NCI-H1694 (cell line): ENCODE results near the gene DNAJC5G.
"Not testable (repeated sequence)": the region's sequence is repeated elsewhere in the genome, so short reads cannot be mapped to it uniquely, and the experiment has no call there.

Experiments used
- DNase-seq: peaks from one replicate; lab custom pipeline; 2025; lab: John Stamatoyannopoulos, UW

Gene DNAJC5G

DNA sequence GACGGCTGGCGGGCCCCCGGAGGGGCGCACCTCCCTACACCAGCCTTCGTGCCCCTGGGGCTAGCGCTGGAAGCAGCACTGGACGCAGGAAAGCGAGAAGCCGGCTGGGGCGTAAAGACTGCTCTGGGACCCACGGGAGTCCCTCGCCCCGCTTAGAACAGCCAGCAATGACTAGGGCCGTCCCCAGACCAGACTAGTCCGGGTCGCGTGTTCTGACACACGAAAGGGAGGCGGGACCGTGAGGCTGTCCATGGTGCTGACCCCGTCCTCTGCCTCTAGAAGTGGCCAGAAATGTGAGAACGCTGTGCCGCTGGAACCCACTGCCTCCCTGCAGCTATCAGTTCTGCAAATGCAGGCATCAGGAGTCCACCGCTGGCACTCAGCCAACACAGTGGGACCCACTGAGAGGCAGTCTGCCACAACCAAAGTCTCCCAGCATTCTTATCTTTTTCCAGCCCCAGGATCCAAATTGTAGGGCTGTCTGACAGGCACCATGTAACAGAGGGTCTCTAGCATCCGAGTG, 33.2 kb downstream of the DNAJC5G start, which contains the start of gene UCN:
TSS of gene UCN (minus strand) at position 87 of the 523 bp plus-strand sequence. CDS start 550 bp downstream, outside the sequence.
- DNase-seq: no peak

DNA sequence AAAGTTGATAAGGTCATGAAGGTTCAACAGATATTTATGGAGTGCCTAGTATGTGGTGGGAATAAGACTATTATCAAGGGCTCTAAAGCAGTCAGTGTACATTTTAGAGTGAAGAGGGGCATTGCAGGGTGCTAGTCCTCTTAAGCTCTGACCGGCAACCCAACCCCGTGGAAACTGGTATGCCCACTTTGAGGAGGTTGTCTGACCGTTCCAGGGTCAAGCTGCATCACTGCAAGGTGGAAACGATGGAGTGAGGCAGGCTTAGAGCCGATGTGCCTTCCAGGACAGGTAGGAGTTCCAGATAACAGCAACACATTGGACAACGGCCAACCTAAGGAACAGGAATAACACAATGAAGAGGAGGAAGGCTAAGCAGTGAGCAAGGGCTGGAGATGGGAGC, 34.4 kb downstream of the DNAJC5G start:
- no peak for DNase-seq

DNA sequence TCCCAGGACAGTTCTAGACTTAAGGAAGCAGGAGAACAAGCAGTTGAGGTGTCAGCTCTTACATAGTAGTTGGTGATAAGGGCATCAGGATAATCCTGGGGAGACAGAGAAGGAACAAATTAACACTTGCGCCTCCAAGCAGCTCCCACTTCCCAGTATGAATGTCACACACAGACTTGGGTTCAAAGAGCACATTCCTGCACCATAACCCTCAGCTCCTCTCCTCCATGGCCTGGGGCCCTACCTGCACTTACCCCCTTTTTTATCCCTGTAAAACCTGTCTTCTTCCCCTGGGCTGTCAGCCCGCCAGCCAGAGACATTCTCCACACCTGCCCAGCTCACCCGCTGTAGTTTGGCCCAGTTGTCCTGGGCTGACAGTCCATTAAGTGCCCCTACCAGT, 36.9 kb downstream of the DNAJC5G start:
- DNase-seq: no peak

DNA sequence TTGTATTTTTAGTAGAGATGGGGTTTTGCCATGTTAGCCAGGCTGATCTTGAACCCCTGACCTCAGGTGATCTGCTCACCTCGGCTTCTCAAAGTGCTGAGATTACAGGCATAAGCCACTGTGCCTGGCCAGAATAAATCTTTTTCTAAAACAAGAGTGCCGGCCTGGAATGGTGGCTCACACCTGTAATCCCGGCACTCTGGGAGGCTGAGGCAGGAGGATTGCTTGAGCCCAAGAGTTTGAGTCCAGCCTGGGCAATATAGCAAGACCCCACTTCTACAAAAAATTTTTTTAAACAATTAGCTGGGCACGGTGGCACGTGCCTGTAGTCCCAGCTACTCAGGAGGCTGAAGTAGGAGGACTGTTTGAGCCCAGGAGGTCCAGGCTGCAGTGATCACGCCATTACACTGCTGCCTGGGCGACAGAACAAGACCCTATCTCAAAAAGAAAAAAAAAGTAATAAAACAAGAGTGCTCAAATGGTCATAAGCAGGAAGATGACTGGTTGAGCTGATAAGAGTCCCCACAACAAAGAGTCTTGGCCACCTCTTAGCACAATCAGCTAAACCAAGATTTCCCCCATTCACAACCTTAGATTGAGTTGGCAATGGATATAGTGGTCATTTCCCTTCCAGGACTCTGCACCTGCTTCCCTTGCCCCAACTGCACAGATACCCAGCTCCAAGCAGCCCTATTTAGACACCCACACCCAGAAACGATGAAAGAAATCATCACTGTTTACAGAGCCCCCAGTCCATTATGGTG, 38.8 kb downstream of the DNAJC5G start:
- DNase-seq: no peak

DNA sequence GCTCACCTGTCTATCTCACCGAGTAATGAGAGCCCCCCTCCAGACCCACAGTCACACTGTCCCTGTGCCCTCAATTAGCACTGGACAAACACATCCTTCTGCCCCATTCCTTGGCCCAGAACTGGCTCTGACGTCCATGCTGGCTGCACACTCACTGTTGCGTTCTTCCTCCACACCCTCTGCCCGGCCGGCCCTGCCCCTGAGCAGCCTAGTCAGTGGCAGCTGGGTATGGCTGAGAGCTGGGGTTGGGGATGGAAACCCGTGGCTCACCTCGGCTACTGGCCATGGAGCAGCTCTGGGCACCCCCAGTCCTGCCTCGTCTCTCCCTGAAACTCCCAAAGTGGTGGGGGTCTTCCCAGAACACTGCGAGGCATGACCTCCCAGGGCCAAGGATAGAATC, 39.5 kb downstream of the DNAJC5G start:
- no peak for DNase-seq

DNA sequence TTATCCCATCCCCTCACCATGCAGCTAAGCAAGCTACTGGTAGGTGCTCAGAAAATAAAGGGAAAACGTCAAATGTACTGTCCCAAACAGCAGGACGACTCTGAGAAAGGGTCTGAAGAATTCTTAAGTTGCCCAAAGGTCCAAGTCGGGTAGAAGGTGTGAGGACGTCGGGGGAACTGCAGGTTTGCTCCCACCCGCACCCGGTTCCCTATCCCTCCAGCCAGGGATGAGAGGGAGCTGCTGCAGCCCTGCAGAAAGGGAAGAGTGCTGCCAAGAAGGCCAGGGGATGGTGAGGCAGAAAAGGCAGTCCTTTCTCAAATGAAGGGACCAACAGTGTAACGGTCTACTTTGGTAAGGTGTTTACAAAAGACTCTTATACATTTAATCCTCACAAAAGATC, 39.9 kb downstream of the DNAJC5G start:
- DNase-seq: no peak

DNA sequence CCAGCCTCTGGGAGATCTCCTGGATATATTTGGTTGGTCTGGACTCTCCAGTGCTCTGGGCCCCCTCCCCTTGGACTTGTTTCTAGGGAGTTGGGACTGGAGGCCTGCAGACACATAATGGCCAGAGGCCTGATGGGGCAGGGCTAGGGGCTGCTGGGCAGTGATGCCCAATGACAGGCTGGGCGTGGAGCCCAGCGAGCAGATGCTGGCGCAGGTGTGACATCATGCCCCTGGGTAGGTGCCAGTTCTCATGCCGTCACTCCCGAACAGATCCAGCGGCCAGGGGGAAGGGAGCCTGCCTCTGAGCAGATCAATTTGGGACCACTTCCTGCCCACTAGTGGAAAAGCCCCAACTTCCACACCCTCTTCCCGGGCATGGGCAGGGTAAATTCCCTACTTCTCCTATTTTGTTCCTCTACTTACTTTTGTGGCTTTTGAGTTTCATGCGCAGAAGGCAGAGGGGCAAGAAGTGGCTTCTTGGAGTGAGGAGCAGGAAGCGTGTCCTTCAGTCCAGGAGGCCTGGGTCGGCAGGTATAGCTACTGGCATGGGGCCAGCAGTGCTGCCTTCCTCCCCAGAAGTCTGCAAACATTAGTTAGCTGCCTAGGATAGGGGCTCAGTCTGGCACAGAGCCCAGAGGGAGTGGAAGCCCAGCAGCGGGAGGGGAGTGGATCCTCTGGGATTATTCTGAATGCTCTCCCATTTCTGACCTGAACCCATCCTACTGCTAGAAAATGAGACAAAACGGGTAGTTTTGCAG, 41.6 kb downstream of the DNAJC5G start:
- DNase-seq: no peak

DNA sequence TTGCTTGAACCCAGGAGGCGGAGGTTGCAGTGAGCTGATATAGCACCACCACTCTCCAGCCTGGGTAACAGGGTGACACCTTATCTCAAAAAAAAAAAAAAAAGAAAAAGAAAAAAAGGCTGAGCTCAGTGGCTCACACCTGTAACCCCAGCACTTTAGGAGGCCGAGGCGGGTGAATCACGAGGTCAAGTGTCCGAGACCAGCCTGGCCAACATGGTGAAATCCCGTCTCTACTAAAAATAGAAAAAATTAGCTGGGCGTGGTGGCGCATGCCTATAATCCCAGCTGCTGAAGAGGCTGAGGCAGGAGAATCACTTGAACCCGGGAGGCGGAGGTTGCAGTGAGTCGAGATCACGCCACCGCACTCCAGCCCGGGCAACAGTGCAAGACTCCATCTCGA, 44.6 kb downstream of the DNAJC5G start:
- DNase-seq: not testable (repeated sequence)

DNA sequence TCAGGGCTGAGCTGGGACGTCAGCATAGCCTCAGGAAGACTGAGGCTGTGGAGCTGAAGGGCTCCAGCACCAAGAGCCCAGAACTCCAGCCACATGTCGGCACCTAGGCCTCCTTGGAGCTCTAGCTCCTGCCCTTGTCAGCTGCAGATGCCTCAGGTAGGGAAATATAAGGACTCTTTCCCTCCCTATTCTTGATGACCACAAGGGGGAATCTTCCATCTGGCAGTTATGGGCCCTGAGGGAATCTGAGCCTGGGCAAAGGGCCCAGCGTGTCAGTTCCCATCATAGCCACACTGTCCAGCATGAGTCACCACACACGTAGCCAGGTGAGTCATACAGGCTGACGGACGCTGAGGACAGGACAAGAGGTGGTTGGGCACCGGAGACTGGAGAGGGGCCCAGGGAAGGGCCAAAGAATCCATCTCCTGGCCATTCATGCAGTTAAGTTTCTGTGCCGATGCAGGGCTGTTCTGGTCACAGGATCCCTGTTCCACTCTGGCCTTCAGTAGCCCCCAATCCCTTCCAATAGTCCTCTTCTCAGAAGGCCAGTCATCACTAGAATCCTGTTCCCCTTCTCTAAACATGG, 45.8 kb downstream of the DNAJC5G start:
- DNase-seq: no peak

DNA sequence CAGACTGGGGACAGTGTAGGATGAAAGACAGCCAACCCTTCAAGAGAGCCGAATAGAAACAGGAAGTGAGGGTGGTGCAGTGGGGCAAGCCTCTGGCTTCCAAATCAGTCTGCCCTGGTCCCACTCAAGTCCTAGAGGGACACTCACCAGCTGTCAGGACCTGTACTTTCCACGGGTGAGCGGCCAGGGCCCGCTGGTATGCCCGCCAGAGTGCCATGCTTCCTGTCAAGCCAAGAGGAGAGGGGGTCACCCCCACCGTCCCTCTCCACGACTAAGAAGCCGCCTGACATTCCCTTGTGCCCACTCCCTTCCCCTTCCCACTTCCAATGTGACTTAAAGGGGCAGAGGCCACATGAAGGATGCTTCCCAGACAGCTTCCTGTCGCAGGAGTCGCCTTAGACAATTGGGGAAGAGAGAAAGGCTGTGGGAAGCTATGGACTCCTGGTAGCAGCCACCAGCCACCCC, 47.1 kb downstream of the DNAJC5G start:
- DNase-seq: no peak

DNA sequence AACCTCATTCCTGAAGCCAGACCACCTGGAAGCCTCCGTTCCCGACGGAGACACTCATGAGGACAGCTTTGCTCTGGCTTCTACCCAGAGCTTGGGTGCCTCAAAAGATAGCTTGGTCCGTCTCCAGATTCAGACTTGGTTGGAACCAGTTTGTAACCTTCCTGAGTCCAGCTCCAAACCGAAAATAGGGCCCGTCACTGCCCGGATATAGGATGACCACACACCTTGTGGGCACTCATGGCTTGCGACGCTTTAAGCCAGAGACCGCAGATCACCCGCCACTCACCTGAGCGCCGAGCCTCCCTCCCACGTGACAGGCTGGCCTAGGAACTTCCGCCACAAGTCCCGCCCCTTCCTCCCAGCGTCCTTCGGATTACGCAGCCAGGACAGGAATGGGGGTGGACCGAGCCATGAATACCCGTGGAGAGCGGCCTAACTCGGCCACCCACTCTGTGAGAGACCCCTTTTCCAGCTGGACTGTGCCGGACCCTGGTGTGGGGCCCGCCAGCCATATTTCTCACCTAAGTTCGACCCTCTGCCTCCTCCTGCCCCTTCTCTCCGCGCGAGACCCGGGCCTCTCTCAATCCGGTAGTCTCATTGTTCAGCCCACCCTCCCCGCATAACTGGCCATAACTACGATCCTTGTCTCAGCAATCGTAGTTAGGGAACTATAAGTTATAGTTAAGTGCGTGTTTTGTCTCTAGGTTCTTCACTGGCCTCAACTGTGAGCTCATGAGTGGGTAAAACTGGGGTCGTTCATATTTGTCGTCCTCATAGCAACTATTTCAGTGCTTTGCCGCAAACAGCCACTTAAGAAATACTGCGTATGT, 47.7 kb downstream of the DNAJC5G start, which contains the start of gene MPV17:
TSS of gene MPV17 (minus strand) at position 332 of the 830 bp plus-strand sequence. CDS start 580 bp downstream, outside the sequence.
- peak; percentile 90 for DNase-seq

DNA sequence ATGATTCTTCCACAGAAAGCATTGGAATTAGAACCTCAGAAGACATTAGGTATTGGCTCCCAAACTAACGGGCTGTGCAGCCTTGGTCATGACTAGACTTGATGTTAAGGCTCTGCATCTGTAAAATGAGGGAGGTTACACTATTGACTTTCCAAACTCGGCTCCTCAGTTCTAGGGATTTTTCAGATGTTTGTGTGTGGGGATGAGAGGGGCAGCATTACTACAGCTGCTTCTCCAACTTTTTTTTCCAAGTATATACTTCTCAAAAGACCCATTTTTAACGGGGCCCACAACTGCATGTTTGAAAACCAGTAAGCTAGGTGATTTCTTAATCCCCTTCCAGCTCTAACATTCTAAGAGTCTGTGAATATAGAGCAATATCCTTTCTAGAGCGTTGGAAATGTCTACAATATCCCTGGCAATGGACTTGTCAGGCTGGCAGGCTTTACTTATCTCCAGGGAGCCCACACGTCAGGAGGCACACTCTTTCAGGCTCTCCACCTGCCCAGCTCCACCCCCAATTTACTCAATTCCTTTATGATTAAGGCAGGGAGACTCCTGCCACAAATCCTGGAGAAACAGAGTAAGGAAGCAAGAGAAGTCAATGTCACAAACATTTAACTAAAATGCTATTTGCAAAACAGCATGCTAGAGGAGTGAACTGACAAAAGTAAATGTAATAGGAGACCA, 48.5 kb downstream of the DNAJC5G start:
- no peak for DNase-seq

DNA sequence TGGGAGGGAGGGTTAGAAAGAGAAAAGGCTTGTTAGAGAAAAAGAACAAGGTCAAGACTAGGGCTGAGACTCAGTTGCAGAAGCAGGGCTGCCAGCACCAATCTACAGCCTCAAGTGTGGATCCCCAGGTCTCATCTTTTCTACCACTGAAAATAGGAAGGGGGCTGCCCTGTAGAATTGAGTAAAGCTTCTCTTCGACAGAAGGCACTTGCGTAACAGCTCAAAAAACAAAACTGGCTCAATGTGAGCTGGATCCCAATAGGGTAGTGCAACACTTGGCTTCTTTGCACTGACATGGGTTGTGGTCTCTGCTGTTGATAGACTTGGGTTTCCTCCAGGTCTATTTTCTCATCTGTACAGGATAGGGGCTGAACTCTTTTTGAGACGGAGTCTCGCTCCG, 49.5 kb downstream of the DNAJC5G start:
- DNase-seq: no peak
